ENCODE measurements around the gene ACTA2.

The ACTA2 gene

GRCh38 chr10:88892222-88892967 is 60.2 kb downstream of the ACTA2 start:
- no peak for DNase-seq (ENCODE audit: low read depth in 2 of 2)

DNA sequence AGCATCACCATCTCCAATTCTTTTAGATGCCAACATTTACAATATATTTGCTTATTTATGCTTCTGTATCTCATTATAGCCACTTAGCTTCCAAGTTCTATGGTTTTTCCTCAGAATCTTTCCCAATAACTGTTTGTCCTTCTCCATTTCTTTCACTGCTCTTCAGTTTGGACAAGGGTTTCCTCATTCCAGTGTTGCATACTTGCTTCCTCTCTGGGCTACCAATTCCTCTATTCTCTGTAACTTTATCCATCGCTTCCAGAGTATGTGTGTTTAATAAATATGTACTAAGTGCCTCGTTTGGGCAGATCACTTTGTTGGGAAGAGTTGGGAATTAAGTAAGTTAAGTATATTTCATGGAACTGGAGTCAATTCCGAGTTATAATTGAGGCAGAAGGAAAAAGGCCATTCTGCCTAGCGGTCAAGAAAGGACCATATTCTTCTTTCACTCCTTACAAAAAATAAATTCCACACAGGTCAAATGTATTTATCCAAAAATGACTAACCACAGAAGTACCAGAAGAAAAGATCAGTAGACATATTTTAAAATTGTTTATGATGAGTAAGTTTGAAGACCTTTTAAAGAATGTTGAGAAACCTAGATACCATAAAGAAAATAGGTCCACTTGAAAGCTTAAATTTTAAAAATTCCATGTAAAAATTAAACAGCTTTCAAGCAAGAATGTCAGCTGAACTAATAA is 61.7 kb downstream of the ACTA2 start:
- no peak for DNase-seq (ENCODE audit: low read depth in 2 of 2)

GRCh38 chr10:88889559-88890337 is 62.8 kb downstream of the ACTA2 start:
- no peak for DNase-seq (ENCODE audit: low read depth in 2 of 2)

DNA sequence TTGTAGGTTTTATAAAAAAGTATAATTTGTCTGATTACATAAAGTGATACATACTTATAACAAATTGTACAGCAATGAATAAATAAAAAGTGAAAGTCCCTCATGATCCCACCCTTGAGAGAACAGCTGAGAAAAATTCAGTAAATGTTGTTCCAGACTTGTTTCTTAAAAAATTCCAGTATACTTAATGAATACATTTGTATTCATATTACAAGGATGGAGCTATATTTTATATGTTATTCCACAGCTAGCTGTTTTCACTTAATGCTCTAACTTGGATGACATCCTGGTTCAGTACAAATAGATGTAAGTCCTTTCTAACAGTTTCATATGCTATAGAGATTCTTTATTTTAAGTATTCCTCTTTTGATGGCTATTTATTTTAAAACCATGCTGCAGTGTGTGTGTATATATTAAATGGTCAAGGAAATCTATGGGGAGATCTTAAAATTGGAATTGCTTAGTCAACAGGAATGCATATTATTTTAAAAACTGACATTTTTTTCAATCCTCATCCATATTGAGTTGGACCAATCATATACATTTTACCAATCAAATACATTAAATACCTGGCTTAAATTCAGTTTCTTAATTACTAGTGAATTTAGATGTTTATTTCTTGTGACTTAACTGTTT is 63.6 kb downstream of the ACTA2 start:
- DNase-seq (ENCODE audit: low read depth in 2 of 2): no peak

GRCh38 chr10:88886557-88886956 is 66.0 kb downstream of the ACTA2 start:
- no peak for DNase-seq (ENCODE audit: low read depth in 2 of 2)
